DMS 273 treated with DMSO at 0.1 percent for 48 hours (cell line): ENCODE data around the gene HIPK3.
"Not testable (repeated sequence)": the region's sequence is repeated elsewhere in the genome, so short reads cannot be mapped to it uniquely, and the experiment has no call there.

Experiments
- DNase-seq: peaks from one replicate; lab custom pipeline; 2025; lab: John Stamatoyannopoulos, UW

HIPK3 gene

DNA sequence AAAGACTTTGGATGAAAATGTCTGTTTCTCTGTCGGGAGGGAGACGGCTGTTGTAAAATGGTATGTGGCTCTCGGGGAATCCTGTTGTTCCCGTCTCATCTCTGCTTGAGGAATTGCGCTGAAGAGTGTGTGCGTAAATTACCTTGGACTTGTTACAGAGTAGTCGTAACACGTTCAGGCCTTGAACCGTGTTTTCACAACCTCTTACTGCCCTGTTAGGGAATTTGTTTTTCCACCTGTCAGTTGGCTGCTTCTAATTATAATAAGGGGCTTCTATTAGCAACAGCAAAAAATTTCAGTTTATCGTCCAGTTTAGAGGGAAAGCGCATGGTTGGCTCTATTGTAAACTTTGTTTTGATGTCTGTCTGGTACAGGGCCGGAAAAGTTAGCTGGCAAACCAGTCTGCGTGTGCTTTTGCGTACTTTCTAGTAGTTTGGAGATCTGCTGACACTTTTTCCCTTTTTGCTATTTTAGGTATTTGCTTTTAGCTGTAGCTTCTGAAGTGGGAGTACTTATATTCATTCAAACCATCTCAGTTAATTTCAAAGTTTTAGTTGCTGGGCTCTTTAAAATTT, 1.5 kb downstream of the HIPK3 start:
- DNase-seq = peak; percentile 41

DNA sequence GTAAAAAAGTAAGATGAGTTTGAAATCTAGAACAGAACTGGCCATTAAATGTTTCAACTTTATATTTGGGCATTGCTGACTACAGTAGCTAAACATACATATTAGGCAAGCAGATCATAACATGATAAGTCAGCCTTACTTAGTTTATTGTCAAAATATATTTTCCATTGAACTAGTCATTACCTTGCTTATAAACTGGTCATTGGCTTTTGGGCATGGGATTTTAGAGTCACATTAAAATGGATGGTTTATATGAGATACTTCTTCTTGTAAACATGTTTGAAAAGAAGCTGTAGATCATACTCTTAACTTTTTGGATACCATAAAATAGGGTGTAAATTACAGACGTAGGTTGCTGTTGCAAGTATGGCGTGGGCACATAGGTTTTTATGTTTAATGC, 2.7 kb downstream of the HIPK3 start:
- no peak for DNase-seq

DNA sequence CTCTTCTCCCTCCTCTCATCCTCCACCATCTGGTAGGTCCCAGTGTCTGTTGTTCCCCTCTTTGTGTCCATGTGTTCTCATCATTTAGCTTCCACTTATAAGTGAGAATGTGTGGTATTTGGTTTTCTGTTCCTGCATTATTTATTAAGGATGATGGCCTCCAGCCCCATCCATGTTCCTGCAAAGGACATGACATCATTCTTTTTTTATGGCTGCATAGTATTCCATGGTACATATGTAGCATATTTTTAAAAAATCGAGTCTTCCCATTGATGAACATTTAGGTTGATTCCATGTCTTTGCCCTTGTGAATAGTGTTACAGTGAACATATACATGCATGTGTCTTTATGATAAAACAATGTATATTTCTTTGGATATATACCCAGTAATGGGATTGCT, 4.2 kb downstream of the HIPK3 start:
- not testable (repeated sequence) for DNase-seq

DNA sequence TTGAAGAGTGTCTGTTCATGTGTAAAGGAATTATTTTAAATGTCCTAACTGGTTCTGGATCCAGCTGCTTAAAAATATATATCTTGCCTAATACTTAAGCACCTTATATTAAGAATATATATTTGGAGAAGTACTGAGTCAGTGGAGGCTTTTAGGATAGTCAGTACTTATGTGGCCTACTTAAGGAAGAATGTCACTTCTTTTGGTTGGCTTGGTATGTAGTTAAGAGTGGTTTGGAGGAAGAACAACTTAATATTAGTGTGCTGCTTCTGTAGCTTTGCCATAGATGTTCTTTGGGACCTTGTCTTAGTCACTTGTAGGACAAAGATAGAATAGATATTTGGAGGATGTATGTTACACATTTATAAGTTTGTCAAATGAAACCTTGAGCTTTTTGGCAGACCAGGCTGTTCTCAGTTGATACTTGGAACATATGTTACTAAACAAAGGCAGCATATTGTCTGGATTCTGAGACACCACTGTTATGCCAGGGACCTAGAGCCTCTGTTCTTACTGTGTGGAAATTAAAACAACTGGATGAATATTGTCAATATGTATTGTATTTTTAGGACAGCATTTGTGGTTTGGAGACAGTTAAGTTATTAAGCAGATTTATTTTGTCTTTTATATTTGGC, 4.9 kb downstream of the HIPK3 start:
- DNase-seq = peak; percentile 29

DNA sequence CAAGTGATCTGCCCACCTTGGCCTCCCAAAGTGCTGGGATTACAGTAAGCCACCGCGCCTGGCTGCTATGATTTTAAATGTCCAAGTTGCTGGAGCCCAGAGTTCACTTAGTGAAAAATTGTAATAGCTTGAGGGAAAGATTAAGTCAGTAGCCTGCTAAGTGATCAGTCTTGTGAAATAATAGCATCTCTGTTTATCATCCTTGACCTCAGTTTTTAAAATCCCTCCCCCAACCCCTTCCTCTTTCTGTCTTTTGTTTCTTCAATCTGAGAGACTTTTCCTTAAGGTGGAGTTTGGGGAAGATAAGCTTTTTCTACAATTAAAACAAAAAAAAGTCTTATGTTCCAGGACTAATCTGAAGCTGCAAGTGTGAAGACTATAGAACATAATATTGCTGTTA, 6.4 kb downstream of the HIPK3 start:
- DNase-seq = no peak

DNA sequence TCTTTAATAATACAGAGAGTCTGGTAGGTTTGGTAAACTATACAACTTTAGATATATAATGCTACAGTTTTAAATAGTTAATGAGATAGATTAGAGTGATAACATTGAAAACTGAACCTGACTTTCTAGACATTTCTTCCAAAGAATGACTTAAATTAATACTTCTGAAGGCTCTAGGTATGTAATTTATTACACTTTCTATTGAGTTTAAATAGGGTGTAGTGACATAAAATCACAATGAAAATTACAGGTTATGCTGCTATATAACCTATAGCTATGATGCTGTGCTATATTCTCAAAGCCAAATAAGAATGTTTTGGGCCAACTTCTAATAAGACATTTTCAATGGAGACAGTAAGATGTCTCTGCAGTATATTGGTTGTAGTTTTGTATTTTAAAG, 7.7 kb downstream of the HIPK3 start:
- no peak for DNase-seq

DNA sequence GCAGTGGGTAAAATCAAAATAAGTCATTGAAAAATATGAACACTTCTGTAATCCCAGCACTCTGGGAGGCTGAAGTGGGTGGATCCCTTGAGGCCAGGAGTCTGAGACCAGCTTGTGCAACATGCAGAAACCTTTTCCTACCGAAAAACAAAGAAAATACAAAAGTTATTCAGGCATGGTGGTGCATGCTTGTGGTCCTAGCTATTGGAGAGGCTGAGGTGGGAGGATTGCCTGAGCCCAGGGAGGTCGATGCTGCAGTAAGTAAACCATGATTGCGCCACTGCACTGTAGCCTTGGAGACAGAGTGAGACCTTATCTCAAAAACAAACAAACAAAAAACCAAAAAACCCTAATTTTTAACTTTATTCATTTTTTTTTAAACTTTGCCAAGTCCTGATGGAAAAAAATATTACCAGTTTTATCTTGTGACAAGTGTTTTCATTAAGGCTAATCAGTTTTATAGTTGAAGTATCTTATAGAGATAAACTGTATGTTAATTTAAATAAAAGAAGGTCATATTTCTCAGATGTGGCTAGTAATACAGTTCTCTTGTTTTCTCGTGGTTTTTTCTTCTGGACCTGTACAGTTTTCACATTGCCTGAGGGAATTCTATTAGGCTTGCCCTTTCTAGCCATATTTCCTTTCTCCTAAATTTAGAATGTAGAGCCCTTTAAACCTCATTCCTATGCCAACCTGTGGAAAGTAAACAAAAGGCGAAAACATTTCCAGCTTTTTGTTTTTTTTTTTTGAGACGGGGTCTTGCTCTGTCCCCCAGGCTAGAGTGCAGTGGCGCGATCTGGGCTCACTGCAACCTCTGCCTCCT, 9.4 kb downstream of the HIPK3 start:
- DNase-seq = no peak

DNA sequence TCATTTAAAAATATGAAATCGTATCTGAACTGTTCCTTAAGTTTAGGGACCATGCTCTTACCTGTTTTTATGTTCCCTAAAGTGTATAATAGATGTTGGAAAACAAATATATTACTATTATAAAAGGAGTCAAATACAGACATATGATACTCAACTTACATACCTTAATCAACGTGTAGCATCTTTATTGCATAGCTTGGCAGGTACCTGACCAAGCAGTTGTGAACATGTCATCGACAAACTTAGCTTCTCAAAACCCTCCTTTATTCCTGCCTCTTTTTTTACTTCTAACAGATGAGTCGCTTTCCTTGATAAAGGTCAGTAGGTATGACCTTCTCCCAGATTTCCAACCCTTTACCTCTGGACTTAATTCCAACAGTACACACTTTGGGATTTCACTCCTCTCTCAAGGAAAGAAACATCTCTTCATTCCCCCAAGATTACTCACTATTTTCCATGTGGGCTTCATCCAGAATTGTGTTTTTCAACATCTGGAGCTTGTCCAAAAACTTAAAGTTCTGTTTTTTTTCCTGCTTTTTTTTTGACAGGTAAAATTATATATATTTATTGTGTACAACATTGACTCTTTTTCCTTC, 11.9 kb downstream of the HIPK3 start:
- no peak for DNase-seq

DNA sequence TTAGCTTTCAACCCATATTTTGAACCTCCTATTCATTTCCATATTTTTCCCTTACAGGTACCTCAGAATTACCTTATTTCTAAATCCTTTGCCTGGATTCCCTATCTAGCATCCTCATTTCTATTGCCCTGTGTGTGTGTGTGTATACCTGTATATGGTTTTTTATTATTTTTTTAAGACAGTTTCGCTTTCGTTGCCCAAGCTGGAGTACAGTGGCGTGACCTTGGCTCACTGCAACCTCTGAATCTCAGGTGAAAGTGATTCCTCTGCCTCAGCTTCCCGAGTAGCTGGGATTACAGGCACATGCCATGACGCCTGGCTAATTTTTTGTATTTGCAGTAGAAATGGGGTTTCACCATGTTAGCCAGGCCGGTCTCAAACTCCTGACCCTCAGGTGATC, 12.6 kb downstream of the HIPK3 start:
- DNase-seq = no peak

DNA sequence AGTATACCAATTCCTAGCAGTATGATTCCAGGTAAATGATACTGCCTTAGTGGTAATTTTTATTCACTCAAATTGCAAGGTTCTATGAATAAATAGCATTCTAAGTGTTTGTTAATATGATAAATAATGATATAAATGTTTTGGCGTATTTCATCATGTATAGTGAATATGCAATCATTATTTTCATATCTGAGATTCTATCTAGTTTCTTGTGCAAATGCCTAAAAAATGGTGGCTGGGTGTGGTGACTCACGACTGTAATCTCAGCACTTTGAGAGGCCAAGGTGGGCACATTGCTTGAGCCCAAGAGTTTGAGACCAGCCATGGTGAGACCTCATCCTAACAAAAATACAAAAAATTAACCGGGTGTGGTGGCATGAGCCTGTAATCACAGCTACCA, 13.9 kb downstream of the HIPK3 start:
- DNase-seq = no peak

DNA sequence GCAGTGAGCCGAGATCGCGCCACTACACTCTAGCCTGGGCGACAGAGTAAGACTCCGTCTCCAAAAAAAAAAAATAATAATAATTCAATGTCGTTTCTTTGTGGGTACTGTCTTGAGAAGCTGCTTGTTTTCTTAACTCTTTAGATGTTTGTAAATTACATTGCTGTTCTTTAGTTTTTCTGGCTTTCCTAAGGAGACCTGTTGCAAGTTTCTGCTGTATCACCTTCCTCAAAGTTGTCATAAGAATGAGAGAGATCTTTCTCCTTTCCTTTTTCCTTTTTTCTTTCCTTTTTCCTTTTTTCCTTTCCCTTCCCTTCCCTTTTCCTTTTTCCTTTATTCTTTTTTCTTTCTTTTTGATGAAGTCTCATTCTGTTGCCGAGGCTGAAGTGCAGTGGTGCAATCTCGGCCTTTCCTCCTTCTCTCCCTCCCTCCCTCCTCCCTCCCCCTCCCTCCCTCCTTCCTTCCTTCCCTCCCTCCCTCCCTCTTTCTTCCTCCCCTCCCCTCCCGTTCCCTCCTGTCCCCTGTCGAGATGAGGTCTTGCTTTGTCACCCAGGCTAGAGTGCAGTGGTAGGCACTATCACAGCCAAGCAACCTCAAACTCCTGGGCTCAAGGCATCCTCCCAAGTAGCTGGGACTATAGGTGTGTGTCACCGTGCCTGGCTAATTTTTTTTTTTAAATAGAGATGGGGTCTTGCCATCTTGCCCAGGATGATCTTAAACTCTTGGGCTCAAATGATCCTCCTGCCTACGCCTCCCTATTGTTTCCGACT, 15.3 kb downstream of the HIPK3 start:
- DNase-seq = no peak

DNA sequence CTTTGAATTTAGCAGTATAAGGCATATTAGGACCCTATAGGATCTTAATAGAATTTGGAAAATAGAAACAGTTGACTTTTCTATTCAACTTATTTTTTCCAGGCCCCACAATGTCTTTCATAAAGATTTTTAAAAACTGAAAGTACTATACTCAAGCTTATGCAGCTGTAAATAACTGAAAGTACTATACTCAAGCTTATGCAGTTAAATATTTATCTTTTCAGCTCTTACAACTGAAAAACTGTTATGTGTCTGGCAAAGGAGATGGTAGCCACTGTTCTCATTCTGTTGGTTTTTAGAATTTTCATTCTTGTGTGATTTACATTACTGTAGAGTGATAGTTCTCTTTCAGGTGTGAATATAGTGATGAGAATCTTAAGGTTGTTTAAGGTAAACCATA, 16.5 kb downstream of the HIPK3 start:
- DNase-seq = no peak

DNA sequence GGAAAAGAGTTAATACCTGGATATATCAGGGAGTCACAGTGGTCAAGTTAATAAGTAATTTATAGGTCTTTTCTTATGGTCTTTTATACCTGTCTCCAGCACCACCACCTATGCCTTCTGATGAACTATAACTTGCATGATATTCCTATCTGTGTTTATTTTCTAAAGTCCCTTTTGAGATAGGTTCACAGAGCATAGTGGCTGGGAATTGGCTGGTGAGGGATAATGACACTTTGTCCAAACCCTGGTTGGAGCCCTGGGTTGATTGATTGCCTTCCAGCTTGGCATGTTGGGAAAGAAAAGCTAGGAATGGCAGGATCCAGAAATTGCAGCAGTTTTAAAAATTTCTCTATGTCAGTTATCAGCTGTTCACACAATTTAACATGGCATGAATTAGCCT, 23.2 kb downstream of the HIPK3 start:
- no peak for DNase-seq

DNA sequence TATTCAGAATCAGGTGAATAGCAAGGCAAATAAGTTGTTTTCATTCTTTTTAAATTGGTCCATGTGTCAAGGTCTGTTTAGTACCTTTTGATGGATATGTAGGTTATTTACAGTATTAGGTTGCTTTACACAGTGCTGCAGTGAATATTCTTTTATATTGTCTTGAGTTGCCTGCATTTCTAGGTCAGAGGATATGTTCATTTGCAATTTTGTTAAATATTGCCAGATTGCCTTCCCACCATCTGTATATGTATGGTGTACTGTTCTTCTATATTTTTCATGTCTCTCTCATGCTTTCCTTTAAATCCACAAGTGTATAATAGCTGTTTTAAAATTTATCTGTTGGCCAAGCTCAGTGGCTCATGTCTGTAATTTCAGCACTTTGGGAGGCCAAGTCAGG, 24.6 kb downstream of the HIPK3 start:
- no peak for DNase-seq

DNA sequence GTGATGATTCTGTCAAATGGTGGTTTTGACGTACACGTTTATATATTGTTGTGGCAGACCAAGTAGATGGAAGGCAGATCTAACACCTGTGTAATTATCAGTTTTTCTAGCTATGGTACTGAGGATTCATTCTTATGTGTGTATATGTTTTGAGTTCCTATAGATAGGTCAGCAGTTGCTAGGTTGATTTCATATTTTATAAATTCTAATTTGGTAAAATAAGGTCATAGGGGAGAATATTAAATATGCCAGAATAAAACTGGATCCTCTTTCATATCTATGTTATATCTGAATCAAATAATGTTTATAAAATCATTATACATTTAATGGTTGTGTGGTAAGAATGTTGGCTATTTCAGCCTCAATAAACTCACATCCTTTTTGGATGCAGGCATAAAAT, 27.6 kb downstream of the HIPK3 start:
- no peak for DNase-seq

DNA sequence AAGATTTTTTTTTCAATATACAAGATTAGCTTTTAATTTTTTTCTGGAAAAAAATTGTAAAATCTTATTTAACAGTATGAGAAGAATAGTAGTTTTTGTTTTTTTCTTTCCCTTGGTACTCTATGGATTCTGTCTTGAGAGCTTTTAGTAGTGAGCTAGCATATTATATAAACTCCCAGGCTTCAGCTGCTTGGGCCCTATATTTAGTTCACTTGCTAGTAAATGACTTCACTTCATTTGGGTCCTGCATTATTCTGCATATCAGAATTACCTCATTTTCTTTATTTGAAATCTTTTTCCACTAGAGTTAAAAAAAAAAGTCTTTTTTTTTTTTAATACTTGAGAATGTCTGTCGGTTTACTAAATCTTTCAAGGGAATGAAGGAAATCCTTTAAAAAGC, 33.1 kb downstream of the HIPK3 start:
- DNase-seq = no peak

DNA sequence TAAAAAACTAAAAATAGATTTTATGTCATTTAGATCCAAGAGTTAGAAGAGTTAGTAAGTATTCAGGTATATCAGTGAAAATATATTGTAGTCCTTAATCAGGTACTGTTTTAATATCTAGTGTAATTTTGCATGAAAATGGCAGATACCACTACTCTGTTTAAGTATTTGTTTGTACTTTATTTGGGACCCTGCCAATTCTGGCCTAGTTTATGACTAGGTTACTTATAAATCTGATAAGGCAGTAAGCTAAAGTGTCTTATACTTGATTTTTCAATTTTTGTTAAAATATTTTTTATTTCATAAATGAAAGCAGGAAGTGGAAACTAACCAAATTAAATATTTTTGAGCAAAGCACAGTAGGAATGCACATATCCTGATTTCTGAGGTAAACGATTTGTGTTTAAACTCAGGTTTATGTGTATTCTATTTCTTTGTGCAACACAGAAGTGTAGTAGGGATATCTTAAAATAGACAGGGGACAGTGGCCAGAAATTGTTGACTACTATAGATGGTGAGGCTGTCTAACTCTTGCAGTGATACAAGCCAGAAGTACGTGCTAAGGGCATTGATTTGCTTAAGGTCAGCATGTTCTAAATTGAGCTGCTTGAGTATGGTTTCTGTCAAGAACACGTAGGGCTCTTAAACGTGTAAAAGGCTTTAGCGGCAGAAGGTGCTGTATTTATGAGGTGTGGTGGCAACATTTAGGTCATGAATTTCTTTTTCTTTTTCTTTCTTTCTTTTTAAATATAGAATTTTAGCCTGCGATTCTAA, 34.0 kb downstream of the HIPK3 start:
- DNase-seq = no peak

DNA sequence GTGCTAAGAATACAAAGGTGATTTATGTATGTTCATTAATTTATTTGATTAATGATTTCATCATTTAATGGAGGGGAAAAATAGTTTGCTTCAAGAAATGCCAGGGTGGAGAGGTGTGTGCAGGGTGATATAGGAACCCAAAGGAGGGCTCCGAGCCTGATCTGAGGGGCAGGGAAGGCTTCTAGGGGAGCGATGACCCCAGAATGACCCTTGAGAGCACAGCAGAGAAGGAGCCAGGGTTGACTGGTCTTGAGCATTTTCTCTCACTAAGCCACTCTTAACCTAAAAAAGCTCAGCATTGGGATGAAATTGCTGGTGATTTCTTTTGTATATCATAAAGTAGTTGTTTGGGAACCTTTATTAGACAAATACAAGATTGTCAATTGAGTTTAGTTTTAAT, 35.1 kb downstream of the HIPK3 start:
- no peak for DNase-seq

DNA sequence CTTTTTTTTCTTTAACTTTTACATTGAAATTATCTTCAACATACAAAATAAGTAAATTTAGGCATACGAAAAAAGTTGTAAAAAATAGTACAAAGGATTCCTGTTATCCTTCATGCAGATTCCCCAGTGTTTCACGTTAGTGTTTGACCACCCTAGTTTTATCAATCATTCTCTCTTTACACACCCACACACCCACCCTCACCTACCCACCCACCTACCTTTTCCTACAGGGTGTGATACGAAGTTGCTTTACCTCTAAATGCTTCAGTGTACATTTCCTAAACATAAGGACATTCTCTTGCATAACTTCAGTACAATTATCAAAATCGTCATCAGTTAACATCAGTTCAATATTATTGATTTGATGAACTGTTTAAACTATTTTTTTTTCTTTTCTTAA, 37.0 kb downstream of the HIPK3 start:
- no peak for DNase-seq

DNA sequence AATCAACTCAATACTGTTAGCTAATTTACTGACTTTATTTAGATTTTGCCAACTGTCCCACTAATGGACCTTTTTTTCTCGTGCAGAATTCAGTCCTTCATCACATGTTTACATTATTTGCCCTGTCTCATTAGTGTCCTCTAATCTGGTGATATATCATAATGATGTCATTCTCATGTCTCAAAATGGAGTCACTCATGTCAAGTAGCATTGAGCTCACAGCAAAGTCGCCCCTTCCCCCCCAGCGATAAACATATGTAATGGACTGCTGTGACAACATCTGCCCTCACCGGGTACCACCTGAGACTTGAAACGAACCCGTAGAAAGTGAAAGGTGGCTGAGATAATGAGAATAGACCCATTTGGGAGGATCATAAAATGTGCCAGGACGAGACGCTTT, 37.6 kb downstream of the HIPK3 start:
- no peak for DNase-seq

DNA sequence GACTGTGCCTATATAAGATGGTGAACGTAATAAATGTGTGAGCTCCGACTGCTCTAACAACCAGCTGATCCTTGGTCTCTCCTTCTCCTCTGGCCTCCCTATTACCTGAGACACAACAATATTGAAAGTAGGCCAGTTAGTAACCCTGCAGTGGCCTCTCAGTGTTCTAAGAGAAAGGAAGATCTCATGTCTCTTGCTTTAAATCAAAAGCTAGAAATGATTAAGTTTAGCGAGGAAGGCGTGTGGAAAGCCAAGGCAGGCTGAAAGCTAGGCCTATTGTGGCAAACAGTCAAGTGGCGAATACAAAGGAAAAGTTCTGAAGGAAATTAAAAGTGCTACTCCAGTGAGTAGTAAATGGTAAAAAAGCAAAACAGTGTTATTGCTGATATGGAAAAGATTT, 39.5 kb downstream of the HIPK3 start:
- no peak for DNase-seq

DNA sequence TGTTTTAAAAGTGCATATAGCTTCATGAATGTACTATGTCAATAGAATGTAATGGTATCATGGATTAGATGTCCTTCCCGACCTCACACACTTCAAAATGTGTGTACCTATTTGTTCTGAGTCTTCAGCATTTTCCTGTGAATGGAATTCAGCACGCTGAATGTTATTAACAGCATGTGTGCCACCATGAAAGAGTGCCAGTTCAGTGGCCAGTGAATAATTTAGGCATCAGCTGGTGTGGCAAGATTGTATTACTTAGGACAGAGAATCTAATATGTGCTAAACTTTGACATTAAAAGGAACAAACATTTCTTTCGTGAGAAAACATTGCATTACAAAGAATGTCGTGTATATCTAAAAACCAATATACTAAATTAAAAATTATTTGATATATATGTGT, 46.4 kb downstream of the HIPK3 start:
- DNase-seq = no peak
